ENCODE results near the gene LRCH3.

DNA sequence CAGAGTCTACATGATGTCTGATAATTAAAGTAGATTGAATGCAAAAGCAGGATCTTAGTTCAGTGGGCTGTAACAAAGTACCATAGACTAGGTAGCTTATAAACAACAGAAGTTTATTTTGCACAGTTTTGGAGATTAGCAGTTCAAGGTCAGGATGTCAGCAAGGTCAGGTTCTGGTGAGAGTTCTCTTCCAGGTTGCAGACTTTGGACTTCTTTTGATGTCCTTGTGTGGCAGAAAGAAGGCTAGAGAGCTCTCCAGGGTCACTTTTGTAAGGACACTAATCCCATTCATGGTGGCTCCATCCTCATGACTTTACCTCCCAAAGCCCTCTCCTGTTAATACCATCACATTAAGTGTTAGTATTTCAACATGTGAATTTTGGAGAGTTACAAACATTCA, 29.3 kb upstream of the LRCH3 start:
- TF ChIP-seq POLR2A (IDR thresholded peaks at IDR 0.05; ENCODE audit: extremely low read depth, insufficient read length) = no peak
- TF ChIP-seq, protein P1, sequence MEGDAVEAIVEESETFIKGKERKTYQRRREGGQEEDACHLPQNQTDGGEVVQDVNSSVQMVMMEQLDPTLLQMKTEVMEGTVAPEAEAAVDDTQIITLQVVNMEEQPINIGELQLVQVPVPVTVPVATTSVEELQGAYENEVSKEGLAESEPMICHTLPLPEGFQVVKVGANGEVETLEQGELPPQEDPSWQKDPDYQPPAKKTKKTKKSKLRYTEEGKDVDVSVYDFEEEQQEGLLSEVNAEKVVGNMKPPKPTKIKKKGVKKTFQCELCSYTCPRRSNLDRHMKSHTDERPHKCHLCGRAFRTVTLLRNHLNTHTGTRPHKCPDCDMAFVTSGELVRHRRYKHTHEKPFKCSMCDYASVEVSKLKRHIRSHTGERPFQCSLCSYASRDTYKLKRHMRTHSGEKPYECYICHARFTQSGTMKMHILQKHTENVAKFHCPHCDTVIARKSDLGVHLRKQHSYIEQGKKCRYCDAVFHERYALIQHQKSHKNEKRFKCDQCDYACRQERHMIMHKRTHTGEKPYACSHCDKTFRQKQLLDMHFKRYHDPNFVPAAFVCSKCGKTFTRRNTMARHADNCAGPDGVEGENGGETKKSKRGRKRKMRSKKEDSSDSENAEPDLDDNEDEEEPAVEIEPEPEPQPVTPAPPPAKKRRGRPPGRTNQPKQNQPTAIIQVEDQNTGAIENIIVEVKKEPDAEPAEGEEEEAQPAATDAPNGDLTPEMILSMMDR (IDR thresholded peaks at IDR 0.05; ENCODE audit: low read depth, low read length) = no peak
